Gastrocnemius medialis (tissue), 4 donors: Measurements from ENCODE around the gene TRIM41.

Source experiments
- POLR2A ChIP-seq, 2 donors: fragments of 450-650 bp; IDR thresholded peaks; one replicate each; pipeline ENCODE4 v1.6.1; 2017; ENCODE audit warnings: antibody characterized with exemption in 2 of 2, mild to moderate bottlenecking in 2 of 2, moderate library complexity in 2 of 2
- TF ChIP-seq, protein P1 (sequence below), 5 experiments: fragments of 450-650 bp in 3 of 5; fragments of 200-600 bp in 2 of 5; sonication (generic) in 2 of 5; IDR thresholded peaks in 4 of 5; conservative IDR thresholded peaks in 1 of 5; 1 replicate in 4 of 5; 2 replicates in 1 of 5; pipeline ENCODE4 v1.5.1; 2016 to 2019; ENCODE audit warnings: antibody characterized with exemption in 5 of 5, mild to moderate bottlenecking in 3 of 5, moderate library complexity in 3 of 5

DNA sequence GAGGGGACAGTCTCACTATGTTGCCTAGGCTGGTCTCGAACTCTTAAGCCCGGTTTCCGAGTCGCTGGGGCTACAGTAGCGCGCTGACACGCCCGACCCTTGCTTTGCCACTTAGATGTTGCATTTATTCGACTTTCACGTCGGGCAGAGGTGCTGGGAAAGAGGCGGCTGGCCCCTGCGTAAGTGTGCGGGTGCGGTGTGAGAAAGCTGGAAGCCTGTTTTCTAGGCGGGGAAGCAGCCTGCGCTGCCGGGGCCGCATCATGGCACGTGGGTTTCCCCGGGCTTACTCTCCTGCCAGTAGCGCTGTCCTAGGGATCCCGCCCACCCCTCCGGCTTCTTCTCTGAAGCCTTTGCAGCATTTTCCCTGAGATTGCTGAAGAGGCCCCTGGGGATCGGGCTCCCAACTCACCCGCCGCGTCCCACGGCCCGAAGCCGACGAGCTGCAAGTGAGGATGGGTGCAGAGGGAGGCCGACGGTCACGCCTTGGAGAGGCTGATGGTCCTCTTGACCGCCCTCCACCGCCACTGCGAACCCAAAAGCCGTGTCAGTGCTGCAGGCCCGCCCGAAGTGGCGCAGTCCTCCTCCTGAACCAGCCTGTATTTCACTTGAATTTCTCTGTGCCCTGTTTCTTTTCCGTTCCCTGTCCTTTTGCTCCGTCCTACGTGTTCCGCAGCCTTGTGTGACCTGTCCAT, 5.8 kb upstream of the TRIM41 start:
- TF ChIP-seq, protein P1, sequence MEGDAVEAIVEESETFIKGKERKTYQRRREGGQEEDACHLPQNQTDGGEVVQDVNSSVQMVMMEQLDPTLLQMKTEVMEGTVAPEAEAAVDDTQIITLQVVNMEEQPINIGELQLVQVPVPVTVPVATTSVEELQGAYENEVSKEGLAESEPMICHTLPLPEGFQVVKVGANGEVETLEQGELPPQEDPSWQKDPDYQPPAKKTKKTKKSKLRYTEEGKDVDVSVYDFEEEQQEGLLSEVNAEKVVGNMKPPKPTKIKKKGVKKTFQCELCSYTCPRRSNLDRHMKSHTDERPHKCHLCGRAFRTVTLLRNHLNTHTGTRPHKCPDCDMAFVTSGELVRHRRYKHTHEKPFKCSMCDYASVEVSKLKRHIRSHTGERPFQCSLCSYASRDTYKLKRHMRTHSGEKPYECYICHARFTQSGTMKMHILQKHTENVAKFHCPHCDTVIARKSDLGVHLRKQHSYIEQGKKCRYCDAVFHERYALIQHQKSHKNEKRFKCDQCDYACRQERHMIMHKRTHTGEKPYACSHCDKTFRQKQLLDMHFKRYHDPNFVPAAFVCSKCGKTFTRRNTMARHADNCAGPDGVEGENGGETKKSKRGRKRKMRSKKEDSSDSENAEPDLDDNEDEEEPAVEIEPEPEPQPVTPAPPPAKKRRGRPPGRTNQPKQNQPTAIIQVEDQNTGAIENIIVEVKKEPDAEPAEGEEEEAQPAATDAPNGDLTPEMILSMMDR (IDR thresholded peaks at IDR 0.05 in 4 of 5, conservative IDR thresholded peaks at IDR 0.05 in 1 of 5), result no peak
- no peak for TF ChIP-seq POLR2A (IDR thresholded peaks at IDR 0.05)
